SK-N-SH (cell line): Measurements from ENCODE around the gene ADRA2A. TPM values are rescaled to one million over a fixed set of nuclear protein-coding genes. Genes with fewer than 3 reads are reported as not detected.

ENCODE experiments used
- CTCF ChIA-PET: fragments of 300-600, 350-600 bp; formaldehyde crosslinking; extraction: SDS; loops from one replicate; lab custom pipeline; 2021; lab: Yijun Ruan, JAX
- POLR2A ChIA-PET: fragments of 350-600 bp; sonication (Branson Sonifier 250); formaldehyde crosslinking; extraction: SDS; loops from one replicate; lab custom pipeline; 2020; ENCODE audit warnings: antibody characterized with exemption, inconsistent platforms; lab: Yijun Ruan, JAX
- DNase-seq: peaks from one replicate; pipeline ENCODE4 v3.0.0; 2012
- H2AFZ ChIP-seq: fragments of 200-600 bp; sonication (generic); 2 replicates; pipeline ENCODE4 v1.8.1; 2016; ENCODE audit warnings: antibody characterized with exemption, mild to moderate bottlenecking, low read depth
- H3F3A ChIP-seq: fragments of 200-600 bp; sonication (generic); replicated peaks from 2 replicates; pipeline ENCODE3; 2016; ENCODE audit warnings: antibody characterized with exemption, mild to moderate bottlenecking; ENCODE audit not compliant: insufficient read depth
- H3K27ac ChIP-seq, 2 experiments: fragments of 200-500 bp in 1 of 2; fragments of 200-600 bp in 1 of 2; sonication (Bioruptor generic) in 1 of 2; sonication (generic), shearing (Covaris generic) in 1 of 2; 2 replicates each; pipeline versions ENCODE4 v1.5.1 to v1.6.1; 2014 to 2016; ENCODE audit warnings: low read depth in 2 of 2, inconsistent platforms in 1 of 2, low read length in 1 of 2, mild to moderate bottlenecking in 1 of 2, mixed read lengths in 1 of 2
- H3K27me3 ChIP-seq: fragments of 200-600 bp; sonication (generic), shearing (Covaris generic); 2 replicates; pipeline ENCODE4 v1.6.1; 2016; ENCODE audit warnings: mixed run types; ENCODE audit not compliant: insufficient read depth
- H3K36me3 ChIP-seq, 2 experiments: fragments of 200-500 bp in 1 of 2; fragments of 200-600 bp in 1 of 2; sonication (Bioruptor generic) in 1 of 2; sonication (generic) in 1 of 2; replicated peaks in 1 of 2; 2 replicates each; pipeline versions ENCODE3 to v1.5.1; 2014 to 2016; ENCODE audit warnings: low read length in 1 of 2, mild to moderate bottlenecking in 1 of 2; ENCODE audit not compliant: insufficient read depth in 2 of 2, control insufficient read depth in 1 of 2
- H3K4me1 ChIP-seq, 2 experiments: fragments of 200-500 bp in 1 of 2; fragments of 200-600 bp in 1 of 2; sonication (Bioruptor generic) in 1 of 2; sonication (generic), shearing (Covaris generic) in 1 of 2; 2 replicates each; pipeline versions ENCODE4 v1.5.1 to v1.6.1; 2014 to 2016; ENCODE audit warnings: low read depth in 1 of 2, low read length in 1 of 2, mixed run types in 1 of 2; ENCODE audit not compliant: insufficient read depth in 2 of 2, control insufficient read depth in 1 of 2
- H3K4me2 ChIP-seq: fragments of 200-600 bp; sonication (generic), shearing (Covaris generic); 2 replicates; pipeline ENCODE4 v1.6.1; 2017; ENCODE audit warnings: mixed run types
- H3K4me3 ChIP-seq, 2 experiments: fragments of 200-500 bp in 1 of 2; fragments of 200-600 bp in 1 of 2; sonication (Bioruptor generic) in 1 of 2; sonication (generic), shearing (Covaris generic) in 1 of 2; 2 replicates each; pipeline versions ENCODE4 v1.5.1 to v1.8.1; 2014 to 2016; ENCODE audit warnings: low read depth in 2 of 2, inconsistent platforms in 1 of 2, low read length in 1 of 2, mild to moderate bottlenecking in 1 of 2, mixed read lengths in 1 of 2, moderate library complexity in 1 of 2
- H3K79me2 ChIP-seq: fragments of 200-600 bp; sonication (generic); 2 replicates; pipeline ENCODE4 v1.8.1; 2017; ENCODE audit warnings: mild to moderate bottlenecking; ENCODE audit not compliant: insufficient read depth
- H3K9ac ChIP-seq: fragments of 200-600 bp; sonication (generic); 2 replicates; pipeline ENCODE4 v1.6.1; 2017; ENCODE audit warnings: mixed run types
- H3K9me2 ChIP-seq: fragments of 200-600 bp; sonication (generic); 2 replicates; pipeline ENCODE4 v1.6.1; 2017; ENCODE audit warnings: mixed run types
- H3K9me3 ChIP-seq: fragments of 200-600 bp; sonication (generic); 2 replicates; pipeline ENCODE4 v1.6.1; 2017; ENCODE audit warnings: mixed run types, mild to moderate bottlenecking, moderate library complexity
- H4K20me1 ChIP-seq: fragments of 200-600 bp; sonication (generic); 2 replicates; pipeline ENCODE4 v1.6.1; 2017; ENCODE audit warnings: mild to moderate bottlenecking, mixed run types; ENCODE audit not compliant: insufficient read depth
- ELF1 ChIP-seq: IDR thresholded peaks from 2 replicates; pipeline ENCODE4 v1.4.0; 2012
- FOXJ3 ChIP-seq: sonication (generic); formaldehyde crosslinking; IDR thresholded peaks from 2 replicates; pipeline ENCODE4 v1.5.1; 2020; ENCODE audit warnings: mild to moderate bottlenecking, missing genetic modification reagents
- GATA2 ChIP-seq: sonication (generic); formaldehyde crosslinking; IDR thresholded peaks from 2 replicates; pipeline ENCODE4 v1.5.0; 2020; ENCODE audit warnings: mild to moderate bottlenecking, missing genetic modification reagents
- JUND ChIP-seq: IDR thresholded peaks from 2 replicates; pipeline ENCODE4 v1.4.0; 2012
- NFIC ChIP-seq: IDR thresholded peaks from 2 replicates; pipeline ENCODE4 v1.4.0; 2012; ENCODE audit warnings: borderline replicate concordance
- NRF1 ChIP-seq: IDR thresholded peaks from 2 replicates; pipeline ENCODE4 v1.6.1; 2012; ENCODE audit warnings: low read depth, mild to moderate bottlenecking, low read length
- RAD21 ChIP-seq: IDR thresholded peaks from 2 replicates; pipeline ENCODE4 v1.6.1; 2012; ENCODE audit warnings: mild to moderate bottlenecking, low read length
- RCOR1 ChIP-seq: fragments of 150-350 bp; IDR thresholded peaks from 2 replicates; pipeline ENCODE4 v1.6.1; 2017; ENCODE audit warnings: antibody characterized with exemption, low read length
- SIN3A ChIP-seq: IDR thresholded peaks from 2 replicates; pipeline ENCODE4 v1.6.1; 2012; ENCODE audit warnings: low read depth, mild to moderate bottlenecking, low read length, moderate library complexity, borderline replicate concordance
- SMC3 ChIP-seq: IDR thresholded peaks from 2 replicates; pipeline ENCODE4 v1.6.1; 2012; ENCODE audit warnings: low read depth, low read length, improper control_type of control experiment
- TAF1 ChIP-seq: IDR thresholded peaks from 2 replicates; pipeline ENCODE4 v1.6.1; 2012; ENCODE audit warnings: low read depth, mild to moderate bottlenecking, low read length, moderate library complexity, borderline replicate concordance
- TCF12 ChIP-seq: IDR thresholded peaks from 2 replicates; pipeline ENCODE4 v1.4.0; 2012
- TEAD4 ChIP-seq: IDR thresholded peaks from 2 replicates; pipeline ENCODE4 v1.4.0; 2012; ENCODE audit warnings: mild to moderate bottlenecking, borderline replicate concordance; ENCODE audit not compliant: insufficient read depth
- YY1 ChIP-seq: IDR thresholded peaks from 2 replicates; pipeline ENCODE4 v1.4.0; 2012; ENCODE audit warnings: low read depth, mild to moderate bottlenecking
- WGBS: methylation state at CpG from one replicate; pipeline ENCODE4 v1.1.6; 2017; ENCODE audit warnings: low lambda C conversion rate; 5-methylcytosine and 5-hydroxymethylcytosine counted together
- polyA plus RNA-seq, 3 experiments: library from polyadenylated mRNA; depleted of rRNA; stranded (reverse); fragments of >200 nt; gene quantifications; 2 replicates each; pipeline ENCODE4 v1.2.3, GENCODE V29; 2012
- TF ChIP-seq, protein P1 (sequence below): IDR thresholded peaks from 2 replicates; pipeline ENCODE4; 2012
- TF ChIP-seq, protein P2 (sequence below): fragments of 150-350 bp; IDR thresholded peaks from 2 replicates; pipeline ENCODE4 v1.6.1; 2016; ENCODE audit warnings: mild to moderate bottlenecking, low read depth, low read length

ADRA2A gene
- polyA plus RNA-seq, 1 of the 3 experiments (the other 2 are of a cell fraction): 0.02 TPM

DNA sequence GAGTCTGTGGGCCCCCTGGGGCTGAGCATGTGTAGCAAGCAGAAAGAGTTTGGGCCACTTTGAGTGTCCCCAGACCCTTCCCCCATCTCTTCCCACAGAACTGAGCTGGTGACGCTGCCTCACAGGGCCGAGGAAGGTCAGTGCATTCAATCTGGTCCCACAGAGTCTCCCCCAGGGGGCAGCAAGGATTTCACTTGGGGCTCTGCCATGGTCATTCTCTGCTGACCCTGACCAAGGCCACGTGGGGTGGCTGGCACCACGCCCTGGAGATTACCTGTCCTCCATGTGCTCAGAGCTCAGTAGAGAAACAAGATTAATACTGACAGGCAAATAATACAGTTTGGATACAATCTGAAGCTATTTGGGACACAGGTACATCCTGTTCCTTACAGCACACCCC, 30.2 kb downstream of the ADRA2A start:
- Histone ChIP-seq H3K4me2 (no peak overlapping the region), H4K20me1 (no peaks in the 10 kb centered on the region), H3K9me3 (no peaks in the 10 kb centered on the region), H3K27ac (no peak overlapping the region), H3K4me1 (peaks cover 0 to 2% of the 10 kb centered on the region in 2 experiments; a peak in 1 of 4 replicates), H3K36me3 (no peaks in the 10 kb centered on the region), H3K4me3 (no peak overlapping the region), H3K27me3 (no peaks in the 10 kb centered on the region), H3K9ac (no peak overlapping the region), H3K79me2 (no peaks in the 10 kb centered on the region), H2AFZ (no peak overlapping the region), H3F3A (no peaks in the 10 kb centered on the region), H3K9me2 (no peaks in the 10 kb centered on the region)
- no peak for DNase-seq
- POLR2A ChIA-PET: no interaction called here
- CTCF ChIA-PET: interaction anchor here (1.0 to 1.1 kb wide), 2 partner anchors 84 to 154 kb away, joined by 3 to 4 read pairs; no protein-coding TSS in a partner anchor
- WGBS: 37% methylated on average over 2 of the region's 4 CpGs
- TF ChIP-seq NRF1: no peak
- TF ChIP-seq, protein P1, sequence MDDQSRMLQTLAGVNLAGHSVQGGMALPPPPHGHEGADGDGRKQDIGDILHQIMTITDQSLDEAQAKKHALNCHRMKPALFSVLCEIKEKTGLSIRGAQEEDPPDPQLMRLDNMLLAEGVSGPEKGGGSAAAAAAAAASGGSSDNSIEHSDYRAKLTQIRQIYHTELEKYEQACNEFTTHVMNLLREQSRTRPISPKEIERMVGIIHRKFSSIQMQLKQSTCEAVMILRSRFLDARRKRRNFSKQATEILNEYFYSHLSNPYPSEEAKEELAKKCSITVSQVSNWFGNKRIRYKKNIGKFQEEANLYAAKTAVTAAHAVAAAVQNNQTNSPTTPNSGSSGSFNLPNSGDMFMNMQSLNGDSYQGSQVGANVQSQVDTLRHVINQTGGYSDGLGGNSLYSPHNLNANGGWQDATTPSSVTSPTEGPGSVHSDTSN: no peak

DNA sequence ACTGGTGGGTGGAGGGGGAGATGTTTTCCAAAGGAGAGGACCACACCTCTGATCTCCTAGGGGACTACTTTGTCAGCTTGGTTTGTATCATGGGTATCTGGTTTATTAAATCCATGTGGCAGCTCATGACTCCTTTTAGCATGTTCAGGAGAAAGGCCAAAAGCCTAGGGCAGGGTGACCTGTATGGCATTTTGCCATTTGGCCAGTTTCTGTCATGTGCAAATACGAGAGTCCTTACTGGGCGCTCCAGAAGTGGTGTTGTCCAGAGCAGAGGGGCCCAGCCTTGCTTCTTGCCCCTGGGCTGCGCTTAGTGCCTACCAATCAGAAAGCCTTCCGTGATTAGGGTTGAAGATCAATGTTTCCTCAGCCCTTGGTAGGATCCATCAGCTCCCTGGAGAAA, 31.0 kb downstream of the ADRA2A start:
- H3K9me2 ChIP-seq: no peaks in the 10 kb centered on the region
- H3K4me2 ChIP-seq: no peak overlapping the region
- no peaks in the 10 kb centered on the region for H3F3A ChIP-seq
- POLR2A ChIA-PET: no interaction called here
- H3K9ac ChIP-seq: no peak overlapping the region
- H3K27me3 ChIP-seq: no peaks in the 10 kb centered on the region
- CTCF ChIA-PET: interaction anchor here (1.1 kb wide), 1 partner anchor 83 kb away, joined by 3 read pairs; no protein-coding TSS in a partner anchor
- DNase-seq: no peak
- H3K79me2 ChIP-seq: no peaks in the 10 kb centered on the region
- TF ChIP-seq GATA2 (no peak), YY1 (no peak), NFIC (no peak), RCOR1 (no peak), SMC3 (no peak), TCF12 (no peak), TEAD4 (no peak)
- TF ChIP-seq, protein P2, sequence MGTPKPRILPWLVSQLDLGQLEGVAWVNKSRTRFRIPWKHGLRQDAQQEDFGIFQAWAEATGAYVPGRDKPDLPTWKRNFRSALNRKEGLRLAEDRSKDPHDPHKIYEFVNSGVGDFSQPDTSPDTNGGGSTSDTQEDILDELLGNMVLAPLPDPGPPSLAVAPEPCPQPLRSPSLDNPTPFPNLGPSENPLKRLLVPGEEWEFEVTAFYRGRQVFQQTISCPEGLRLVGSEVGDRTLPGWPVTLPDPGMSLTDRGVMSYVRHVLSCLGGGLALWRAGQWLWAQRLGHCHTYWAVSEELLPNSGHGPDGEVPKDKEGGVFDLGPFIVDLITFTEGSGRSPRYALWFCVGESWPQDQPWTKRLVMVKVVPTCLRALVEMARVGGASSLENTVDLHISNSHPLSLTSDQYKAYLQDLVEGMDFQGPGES: no peak
- no peaks in the 10 kb centered on the region for H3K36me3 ChIP-seq
- 55% methylated on average over 4 of the region's 4 CpGs for WGBS
- H3K9me3 ChIP-seq: no peaks in the 10 kb centered on the region
- no peaks in the 10 kb centered on the region for H4K20me1 ChIP-seq
- no peak overlapping the region for H3K4me3 ChIP-seq
- H3K4me1 ChIP-seq: no peaks in the 10 kb centered on the region; a peak in 1 of 4 replicates
- H2AFZ ChIP-seq: no peak overlapping the region
- no peak overlapping the region for H3K27ac ChIP-seq

DNA sequence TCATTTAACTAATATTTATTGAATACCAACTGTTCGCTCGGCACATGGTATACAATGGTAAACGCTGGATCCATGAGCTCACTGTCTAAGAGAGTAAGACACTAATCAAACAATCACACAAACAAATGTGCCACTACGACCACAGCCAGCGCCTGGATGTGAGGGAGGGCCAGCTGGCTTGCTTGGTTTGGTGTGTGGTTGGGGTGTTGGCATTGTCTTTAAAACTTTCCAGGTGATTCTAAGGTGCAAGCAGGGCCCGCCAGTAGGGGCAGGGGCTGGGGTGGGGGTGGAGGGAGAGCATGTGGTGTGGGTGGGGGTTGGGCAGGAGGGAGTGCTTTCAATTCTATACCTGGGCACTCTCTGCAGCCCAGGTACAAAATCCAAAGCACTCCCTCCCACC, 31.6 kb downstream of the ADRA2A start:
- Histone ChIP-seq H4K20me1 (no peaks in the 10 kb centered on the region), H3K9ac (no peak overlapping the region), H3K27me3 (no peaks in the 10 kb centered on the region), H3K9me3 (no peaks in the 10 kb centered on the region), H3K27ac (no peak overlapping the region), H2AFZ (no peak overlapping the region), H3K36me3 (no peaks in the 10 kb centered on the region), H3F3A (no peaks in the 10 kb centered on the region), H3K4me3 (no peak overlapping the region), H3K4me2 (no peak overlapping the region), H3K9me2 (no peaks in the 10 kb centered on the region), H3K79me2 (no peaks in the 10 kb centered on the region), H3K4me1 (no peaks in the 10 kb centered on the region; a peak in 1 of 4 replicates)
- POLR2A ChIA-PET: no interaction called here
- CTCF ChIA-PET: interaction anchor here (0.9 kb wide), 1 partner anchor 19 kb away, joined by 3 read pairs; no protein-coding TSS in a partner anchor
- TF ChIP-seq RAD21 (no peak), TAF1 (no peak), FOXJ3 (CRISPR knock-in tag) (no peak), NFIC (no peak), SIN3A (no peak), JUND (no peak), ELF1 (no peak)
- TF ChIP-seq, protein P2: no peak
- DNase-seq: no peak
- WGBS: 50% methylated on average over 6 of the region's 6 CpGs
